AG04450 (cell line): ENCODE data around the gene JPH4. TPM values are rescaled to one million over a fixed set of nuclear protein-coding genes. Genes with fewer than 3 reads are reported as not detected.

Experiments
- CTCF ChIA-PET: fragments of 300-600, 350-600 bp; formaldehyde crosslinking; extraction: SDS; loops from one replicate; lab custom pipeline; 2022; ENCODE audit warnings: antibody characterized with exemption, inconsistent platforms; lab: Charles Lee
- POLR2A ChIA-PET: fragments of 350-600 bp; formaldehyde crosslinking; extraction: SDS; loops from one replicate; lab custom pipeline; 2021; ENCODE audit warnings: antibody characterized with exemption, inconsistent platforms; lab: Yijun Ruan, JAX
- DNase-seq: peaks from one replicate; pipeline ENCODE4 v3.0.0-alpha.2; 2011; ENCODE audit warnings: low read depth, low spot score
- H3K27ac ChIP-seq: one replicate; pipeline ENCODE4 v1.5.1; 2012; ENCODE audit warnings: low read depth, low read length, control low read depth
- H3K27me3 ChIP-seq: one replicate; pipeline ENCODE4 v1.6.0; 2012; ENCODE audit warnings: low read length; ENCODE audit not compliant: control insufficient read depth, insufficient read depth
- H3K4me3 ChIP-seq: 2 replicates; pipeline ENCODE4 v1.5.1; 2011; ENCODE audit warnings: mild to moderate bottlenecking, low read depth, low read length, control low read depth
- H3K9me3 ChIP-seq: 2 replicates; pipeline ENCODE4 v1.5.1; 2012; ENCODE audit warnings: low read length; ENCODE audit not compliant: control insufficient read depth, insufficient read depth
- polyA plus RNA-seq: library from polyadenylated mRNA; depleted of rRNA; stranded (reverse); fragments of >200 nt; gene quantifications from 2 replicates; pipeline ENCODE4 v1.2.3, GENCODE V29; 2011
- TF ChIP-seq, protein P1 (sequence below): IDR thresholded peaks from 2 replicates; pipeline ENCODE4 v1.5.1; 2011; ENCODE audit warnings: low read depth, low read length, control low read depth, inconsistent platforms

JPH4 gene
- polyA plus RNA-seq, 1 experiment, result not detected

DNA sequence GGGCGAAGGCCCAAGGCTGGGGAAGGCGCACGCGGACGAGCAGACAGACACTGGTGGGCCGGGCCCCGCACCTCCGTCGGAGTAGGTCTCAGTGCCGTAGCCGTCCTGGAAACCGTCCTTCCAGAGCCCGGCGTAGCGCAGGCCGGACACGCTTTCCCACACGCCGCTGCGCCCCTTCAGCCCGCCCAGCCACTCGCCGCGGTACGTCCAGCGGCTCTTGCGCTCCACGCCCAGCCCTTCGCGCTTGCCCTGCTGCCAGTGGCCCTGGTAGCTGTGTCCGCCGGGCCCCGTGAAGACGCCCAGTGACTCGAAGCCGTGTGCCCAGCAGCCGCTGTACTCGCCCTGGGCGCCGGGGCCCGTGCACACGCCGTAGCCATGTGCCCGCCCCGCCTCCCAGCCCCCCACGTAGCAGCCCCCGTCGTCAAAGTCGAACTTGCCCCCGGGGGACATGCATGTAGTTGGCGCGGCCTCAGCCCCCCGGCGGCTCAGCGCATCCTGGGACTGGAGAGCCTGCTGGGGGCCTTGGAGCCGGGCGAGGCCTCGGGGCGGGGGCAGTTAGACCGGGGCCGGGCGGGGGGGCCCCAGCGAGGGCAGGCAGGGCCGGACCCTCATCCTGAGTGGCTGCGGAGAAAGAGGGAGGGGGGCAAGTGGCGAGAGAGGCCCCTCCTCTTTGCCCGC is 1.4 kb downstream of the JPH4 start:
- DNase-seq, result no peak
- H3K9me3 ChIP-seq, result no peaks in the 10 kb centered on the region; the same call in 1 of the 2 replicates
- H3K27me3 ChIP-seq, result peaks cover 67% of the 10 kb centered on the region
- TF ChIP-seq, protein P1, sequence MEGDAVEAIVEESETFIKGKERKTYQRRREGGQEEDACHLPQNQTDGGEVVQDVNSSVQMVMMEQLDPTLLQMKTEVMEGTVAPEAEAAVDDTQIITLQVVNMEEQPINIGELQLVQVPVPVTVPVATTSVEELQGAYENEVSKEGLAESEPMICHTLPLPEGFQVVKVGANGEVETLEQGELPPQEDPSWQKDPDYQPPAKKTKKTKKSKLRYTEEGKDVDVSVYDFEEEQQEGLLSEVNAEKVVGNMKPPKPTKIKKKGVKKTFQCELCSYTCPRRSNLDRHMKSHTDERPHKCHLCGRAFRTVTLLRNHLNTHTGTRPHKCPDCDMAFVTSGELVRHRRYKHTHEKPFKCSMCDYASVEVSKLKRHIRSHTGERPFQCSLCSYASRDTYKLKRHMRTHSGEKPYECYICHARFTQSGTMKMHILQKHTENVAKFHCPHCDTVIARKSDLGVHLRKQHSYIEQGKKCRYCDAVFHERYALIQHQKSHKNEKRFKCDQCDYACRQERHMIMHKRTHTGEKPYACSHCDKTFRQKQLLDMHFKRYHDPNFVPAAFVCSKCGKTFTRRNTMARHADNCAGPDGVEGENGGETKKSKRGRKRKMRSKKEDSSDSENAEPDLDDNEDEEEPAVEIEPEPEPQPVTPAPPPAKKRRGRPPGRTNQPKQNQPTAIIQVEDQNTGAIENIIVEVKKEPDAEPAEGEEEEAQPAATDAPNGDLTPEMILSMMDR, result no peak
- POLR2A ChIA-PET, result no interaction called here
- CTCF ChIA-PET, result no interaction called here
- no peak overlapping the region for H3K4me3 ChIP-seq
- no peak overlapping the region for H3K27ac ChIP-seq

DNA sequence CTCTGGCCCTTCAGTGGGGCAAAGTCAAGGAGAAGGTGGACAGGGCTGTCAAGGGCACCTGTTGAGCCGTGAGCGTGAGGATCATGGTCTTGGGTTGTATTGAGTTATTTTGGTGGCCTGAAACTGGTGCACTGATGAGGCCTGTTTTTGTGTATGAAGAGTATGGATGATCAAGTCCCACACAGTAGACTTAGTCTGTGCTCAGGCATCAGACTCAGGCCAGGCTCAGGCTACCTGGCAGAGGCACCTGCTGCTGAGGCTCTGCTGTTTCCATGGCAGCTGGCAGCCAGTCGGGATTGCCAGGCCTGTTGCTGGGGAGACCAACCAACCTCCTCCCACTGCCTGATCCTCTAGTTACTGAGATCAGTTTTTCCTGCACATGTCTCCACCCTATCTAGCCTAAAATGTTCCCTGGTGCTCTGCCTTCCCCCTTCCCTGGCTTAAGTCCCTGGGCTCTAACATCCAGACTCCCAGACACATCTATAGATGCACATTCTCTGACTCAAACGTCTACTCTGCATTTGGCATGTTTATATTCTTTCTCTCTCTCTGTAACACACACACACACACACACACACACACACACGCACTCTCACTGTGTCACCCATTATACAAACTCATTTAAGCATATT is 5.1 kb downstream of the JPH4 start:
- TF ChIP-seq, protein P1, result no peak
- ChIA-PET CTCF (interaction anchor here (1.3 kb wide), 1 partner anchor 11 kb away, joined by 4 read pairs; no protein-coding TSS in a partner anchor), POLR2A (no interaction called here)
- DNase-seq, result no peak
- no peak overlapping the region for H3K4me3 ChIP-seq
- H3K9me3 ChIP-seq, result no peaks in the 10 kb centered on the region; the same call in 1 of the 2 replicates
- H3K27ac ChIP-seq, result no peak overlapping the region
- peaks cover 72% of the 10 kb centered on the region for H3K27me3 ChIP-seq

DNA sequence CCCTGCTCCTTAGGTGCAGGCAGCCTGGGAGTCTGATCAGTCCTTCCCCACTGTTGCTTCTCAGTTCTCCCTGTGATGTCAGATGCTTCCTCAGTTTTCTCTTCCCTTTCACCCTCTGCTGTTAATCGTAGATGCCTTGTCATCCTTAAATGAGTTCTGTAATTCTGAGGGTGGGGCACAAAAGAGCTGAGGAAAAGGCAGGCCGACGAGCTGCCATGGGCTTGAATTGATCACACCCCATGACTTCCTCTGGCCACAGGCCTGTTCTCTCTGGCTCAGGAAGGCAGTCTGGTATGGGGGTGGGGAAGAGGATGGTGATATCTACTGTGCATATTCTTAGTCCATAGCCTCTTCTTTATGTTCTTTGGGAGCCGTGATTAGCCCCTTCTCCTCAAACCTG is 5.8 kb downstream of the JPH4 start:
- TF ChIP-seq, protein P1, result no peak
- no peak for DNase-seq
- H3K4me3 ChIP-seq, result no peak overlapping the region
- H3K27ac ChIP-seq, result no peak overlapping the region
- CTCF ChIA-PET, result interaction anchor here (1.3 to 1.9 kb wide), 2 partner anchors 10 to 16 kb away, joined by 4 to 5 read pairs; no protein-coding TSS in a partner anchor
- peaks cover 65% of the 10 kb centered on the region for H3K27me3 ChIP-seq
- no peaks in the 10 kb centered on the region; the same call in 1 of the 2 replicates for H3K9me3 ChIP-seq
- POLR2A ChIA-PET, result no interaction called here

DNA sequence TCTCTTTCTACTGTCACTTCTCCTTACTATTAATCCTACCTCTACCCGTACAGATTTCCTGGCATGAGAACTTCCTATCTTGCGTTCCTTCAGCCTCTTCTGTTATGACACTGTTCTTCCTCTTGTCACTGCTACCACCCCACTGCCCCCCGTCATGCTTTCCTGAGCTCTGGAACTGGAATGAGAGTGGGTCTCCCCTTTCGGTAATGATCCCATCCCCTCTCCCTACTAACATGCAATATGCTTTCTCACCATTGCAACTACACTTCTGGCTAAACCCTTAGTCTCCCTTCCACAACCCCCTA is 6.1 kb downstream of the JPH4 start:
- no peaks in the 10 kb centered on the region; the same call in 1 of the 2 replicates for H3K9me3 ChIP-seq
- no peak overlapping the region for H3K4me3 ChIP-seq
- ChIA-PET POLR2A (no interaction called here), CTCF (interaction anchor here (1.3 to 1.9 kb wide), 2 partner anchors 10 to 16 kb away, joined by 4 to 5 read pairs; no protein-coding TSS in a partner anchor)
- TF ChIP-seq, protein P1, result no peak
- H3K27ac ChIP-seq, result no peak overlapping the region
- DNase-seq, result no peak
- H3K27me3 ChIP-seq, result peaks cover 61% of the 10 kb centered on the region
